Activated T-cell treated with anti-CD3 and anti-CD28 coated beads for 4 hours (primary cell): ENCODE data around the gene FASLG.

Experiments used
- DNase-seq: peaks from one replicate; pipeline ENCODE4 v3.0.0-alpha.2; 2020

Gene FASLG

DNA sequence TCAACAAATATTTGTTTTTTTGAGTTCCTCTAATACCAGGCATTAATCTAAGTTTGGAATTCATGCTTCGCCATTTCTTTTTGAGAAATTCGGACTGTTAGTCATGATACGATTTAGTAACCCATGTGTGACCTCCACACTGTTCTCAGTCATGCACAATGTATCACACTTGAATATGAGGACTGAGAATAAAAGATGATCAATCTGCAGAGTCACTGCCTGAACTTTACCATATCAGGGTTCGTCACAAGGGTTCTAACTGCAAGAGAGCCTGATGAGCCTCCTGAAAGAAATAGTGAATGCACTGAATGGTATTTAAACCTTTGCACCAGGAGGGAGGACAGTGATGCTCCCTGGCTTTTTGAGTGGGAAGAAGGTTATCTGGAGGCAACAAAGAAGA, 10.9 kb upstream of the FASLG start:
- DNase-seq, result no peak

DNA sequence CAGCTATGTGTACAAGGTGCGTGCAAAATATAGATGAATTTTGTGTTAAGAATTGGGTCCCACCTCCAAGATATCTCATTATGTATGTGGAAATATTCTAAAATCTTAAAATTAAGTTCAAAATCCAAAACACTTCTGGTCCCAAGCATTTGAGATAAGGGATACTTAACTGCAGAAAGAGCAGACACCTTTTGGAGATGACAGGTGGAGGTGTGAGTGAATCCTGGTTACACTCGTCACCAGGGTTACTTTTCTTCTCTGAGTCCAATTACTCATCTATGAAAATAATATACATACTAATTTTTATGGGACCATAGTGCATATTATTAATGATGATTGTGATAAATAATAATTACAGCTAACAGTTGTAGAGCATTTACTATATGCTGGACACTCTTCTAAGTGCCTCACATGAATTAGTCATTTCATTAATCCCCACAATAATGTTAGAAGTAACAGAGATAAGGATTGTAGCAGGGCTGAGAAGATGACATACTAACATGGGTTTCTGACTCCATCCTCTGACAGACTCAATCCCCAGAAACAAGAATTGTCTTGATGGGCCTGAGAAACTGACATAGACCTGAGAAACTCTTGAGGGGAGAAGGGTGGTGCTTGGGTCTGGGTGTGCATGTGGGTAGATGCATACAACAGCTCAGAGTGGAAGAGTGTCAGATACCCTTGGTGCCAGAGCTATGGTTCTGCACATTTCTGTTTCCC, 8.3 kb upstream of the FASLG start:
- DNase-seq, result no peak

DNA sequence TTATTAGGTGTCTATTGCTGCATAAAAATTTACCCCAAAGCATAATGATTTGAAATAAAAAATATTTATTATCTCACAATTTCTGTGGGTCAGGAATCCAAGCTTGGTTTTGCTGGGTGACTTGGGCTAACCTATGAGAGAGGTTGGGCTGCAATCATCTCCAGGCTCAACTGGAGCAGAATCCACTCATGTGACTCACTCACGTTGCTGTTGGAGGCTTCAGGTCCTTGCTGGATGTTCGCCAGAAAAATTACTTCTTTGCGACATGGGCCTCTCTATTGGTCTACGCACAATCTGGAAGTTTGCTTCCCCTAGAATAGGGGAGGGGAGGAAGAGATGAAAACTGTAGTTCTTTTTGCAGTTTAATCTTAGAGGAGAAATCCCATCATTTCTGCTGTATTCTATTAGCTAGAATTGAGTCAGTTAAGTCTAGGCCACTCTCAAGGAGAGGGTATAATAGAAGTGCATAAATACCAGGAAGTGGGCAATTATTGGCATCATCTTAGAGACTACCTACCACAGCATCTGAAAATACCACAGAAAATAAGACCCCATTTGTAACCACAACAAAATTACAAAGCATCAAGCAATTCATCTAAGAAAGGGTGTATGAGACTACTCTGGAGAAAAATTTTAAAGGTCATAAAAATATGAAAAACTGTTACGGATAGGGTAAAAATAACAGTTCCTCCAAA, 5.7 kb upstream of the FASLG start:
- DNase-seq, result no peak

DNA sequence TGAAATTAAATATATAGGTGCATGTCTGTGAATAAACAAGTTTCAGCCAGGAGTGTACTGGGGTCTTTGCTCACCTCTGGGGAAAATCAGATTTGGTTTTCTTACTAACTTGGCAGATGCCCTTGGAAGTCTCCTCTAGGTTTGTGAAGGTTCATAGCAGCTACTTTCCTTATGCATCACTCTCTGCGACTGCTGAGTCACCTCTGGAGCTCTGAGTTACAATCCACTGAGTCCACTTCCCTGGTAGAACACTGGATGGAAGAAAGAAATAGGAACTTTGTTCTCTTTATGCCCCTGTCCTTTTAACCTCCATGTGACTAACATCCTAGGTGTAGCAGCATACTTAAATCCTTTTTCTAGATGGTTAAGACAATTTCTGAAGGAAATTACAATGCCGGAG, 4.4 kb upstream of the FASLG start:
- no peak for DNase-seq

DNA sequence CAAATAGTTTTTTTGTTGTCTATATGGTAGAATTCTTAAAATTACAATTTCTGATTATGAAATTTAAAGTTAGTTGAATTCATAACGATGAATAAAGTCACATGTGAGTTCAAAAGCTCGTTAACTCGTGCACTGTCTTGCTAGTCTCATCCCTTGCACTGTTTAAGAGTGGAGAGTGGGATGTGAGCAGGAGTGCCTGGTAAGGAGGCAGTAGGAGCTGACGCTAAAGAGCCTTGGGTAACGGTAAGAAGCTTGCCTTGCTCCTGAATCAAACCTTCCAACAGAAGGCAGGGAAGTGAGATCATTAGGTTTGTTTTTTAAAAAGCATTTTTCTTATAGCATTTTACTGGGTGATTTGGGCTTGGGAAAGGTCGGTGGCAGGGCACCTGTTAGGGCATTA, 2.3 kb upstream of the FASLG start:
- DNase-seq, result no peak

DNA sequence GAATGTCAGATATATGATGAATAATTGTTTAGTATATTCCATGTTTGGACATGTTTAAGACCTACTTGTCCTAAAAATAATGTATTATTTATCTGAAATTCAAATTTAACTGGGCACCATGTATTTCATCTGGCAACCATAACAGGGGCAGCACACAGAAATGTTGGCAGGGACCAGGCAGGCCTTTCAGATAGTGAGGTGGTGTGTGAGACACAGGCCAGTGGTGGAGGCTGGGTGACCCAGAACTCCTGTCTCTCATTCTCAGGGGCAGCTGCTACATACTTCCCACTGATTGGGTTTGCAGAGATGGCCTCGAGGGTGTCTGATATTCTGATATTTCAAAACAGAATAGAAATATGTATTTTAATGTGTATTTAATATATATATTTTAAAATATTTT, 1.3 kb upstream of the FASLG start:
- DNase-seq, result no peak

DNA sequence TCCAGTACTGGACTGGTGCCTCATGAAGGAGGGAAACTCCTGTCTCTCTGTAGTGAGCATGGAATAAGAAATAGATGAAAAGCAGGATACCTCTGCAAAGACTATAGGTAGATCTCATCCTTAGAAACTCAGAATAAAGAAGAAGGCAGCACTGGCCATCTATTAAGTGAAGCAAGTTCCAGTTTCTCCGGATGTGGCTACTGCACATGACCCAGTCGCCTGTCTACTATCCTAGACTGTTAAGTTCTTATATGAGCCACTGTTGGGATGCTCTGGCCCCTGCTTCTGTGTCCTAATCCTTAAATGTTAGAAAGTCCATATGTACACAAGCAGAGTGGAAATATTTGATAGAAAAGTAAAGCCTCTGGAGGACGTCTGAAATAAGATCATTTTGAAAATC, 2.2 kb downstream of the FASLG start:
- DNase-seq, result no peak

DNA sequence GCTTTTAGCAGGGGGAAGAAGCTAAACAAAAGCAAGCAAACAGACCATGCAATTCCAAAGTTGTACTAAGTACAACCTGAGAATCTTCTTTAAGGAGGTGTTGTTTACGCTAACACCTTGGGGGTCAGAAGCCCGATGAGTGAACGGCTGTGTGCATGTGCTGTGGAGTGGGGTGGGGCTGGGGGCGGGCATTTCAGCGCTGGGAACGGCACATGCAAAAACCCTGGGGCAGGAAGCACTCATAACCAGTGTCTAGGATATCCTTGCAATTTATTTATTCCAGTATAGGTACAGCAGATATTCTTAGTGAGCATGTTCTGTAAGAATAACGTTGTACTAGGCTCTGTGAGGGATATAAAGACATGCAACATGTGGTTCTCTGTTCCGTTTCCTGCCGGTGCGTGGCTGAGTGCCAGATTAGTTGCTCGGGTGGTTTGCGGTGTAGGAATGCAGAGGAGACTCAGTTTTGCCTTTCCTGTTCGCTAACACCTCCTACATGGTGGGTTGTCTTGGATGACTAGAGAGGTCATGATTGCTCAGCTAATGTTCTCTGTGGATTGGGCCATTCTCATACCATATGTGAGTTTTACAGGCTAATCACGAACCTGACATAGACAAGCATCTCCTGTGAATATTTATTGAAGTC, 3.7 kb downstream of the FASLG start:
- DNase-seq, result peak; percentile 81

DNA sequence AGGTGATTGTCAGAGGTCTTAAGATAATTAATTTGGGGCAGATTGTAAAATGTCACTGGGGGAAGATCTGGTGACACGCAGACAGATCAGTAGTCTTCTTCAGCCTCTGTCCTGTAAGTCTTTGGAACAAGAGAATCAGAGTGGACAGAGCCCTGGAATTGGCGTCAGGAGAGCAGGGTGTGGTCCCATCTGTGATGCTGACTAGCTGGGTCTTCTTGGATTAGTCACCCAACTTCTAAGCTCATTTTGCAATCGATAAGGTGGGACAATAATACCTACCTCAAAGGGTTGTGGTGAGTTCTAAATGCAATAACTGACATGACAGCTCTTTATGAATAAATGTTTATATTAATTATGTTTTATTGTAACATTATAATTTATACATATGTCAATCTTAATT, 4.8 kb downstream of the FASLG start:
- no peak for DNase-seq

DNA sequence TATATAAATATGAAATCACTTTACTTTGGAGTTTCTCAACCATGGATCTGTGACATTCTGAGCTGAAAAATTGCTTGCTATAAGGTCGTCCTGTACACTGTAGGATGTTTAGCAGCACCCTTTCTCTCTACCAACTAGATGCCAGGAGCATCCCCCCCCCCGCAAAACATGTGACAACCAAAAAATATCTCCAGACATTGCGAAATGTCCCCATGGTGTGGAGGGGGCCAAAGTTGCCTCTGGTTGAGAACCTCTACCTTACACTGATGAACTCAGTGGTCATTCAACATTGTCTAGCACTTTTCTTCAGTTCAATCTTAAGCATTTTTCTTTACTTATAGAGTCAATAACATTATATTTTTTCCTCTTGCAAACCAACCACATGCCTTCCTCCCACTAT, 9.2 kb downstream of the FASLG start:
- DNase-seq, result no peak

DNA sequence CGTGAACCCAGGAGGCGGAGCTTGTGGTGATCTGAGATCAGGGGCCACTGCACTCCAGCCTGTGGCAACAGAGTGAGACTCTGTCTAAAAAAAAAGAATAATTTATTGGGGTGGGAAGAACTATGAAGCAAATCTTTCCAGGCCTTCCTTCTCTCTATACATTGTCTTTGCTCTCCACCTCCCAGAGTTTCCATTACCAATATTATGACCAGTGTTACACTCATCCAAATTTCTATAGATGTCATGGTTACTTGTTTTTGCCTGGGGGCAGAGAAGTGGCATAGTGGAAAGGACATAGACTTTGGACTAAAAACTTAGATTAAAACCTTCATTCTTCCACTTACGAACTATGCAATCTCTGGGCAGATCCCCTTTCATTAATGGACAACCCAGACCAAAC, 10.1 kb downstream of the FASLG start:
- no peak for DNase-seq

DNA sequence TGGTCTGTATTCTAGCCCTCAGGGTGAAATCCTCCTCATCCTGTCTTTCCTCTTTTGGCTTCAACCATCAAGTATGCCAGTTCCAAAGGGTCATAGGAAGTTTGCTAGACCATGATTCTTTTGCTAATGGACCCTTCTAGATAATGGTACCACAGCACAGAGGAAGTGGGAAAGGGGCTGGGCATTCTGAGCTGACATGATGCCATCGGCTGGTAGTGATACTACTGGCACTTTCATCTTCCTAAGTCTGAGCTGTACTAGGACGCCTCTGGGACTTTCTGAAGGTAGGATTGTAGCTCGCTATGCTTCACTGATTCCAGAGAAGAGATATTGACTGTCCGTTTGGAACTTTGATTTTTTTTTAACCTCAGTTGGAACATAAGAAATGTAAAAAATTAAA, 11.4 kb downstream of the FASLG start:
- no peak for DNase-seq

DNA sequence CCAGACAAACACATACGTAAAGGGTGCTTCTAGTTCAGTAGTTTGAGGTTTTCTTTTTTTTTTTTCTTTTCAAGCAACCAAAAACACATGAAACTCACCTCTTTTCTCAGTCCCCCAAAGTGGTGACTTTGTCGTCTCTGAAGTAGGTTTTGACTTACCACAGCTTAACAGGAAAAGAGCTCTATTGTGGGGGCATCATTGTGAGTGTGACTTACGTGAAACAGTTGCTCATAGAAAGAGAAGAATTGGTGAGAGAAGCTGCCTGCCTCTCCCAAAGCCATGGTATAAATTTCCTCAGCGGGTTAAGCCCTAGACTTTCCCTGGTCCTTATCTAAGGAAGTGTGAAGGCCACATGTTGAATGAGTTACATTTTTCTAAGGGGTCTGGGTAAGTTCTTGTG, 11.9 kb downstream of the FASLG start:
- DNase-seq, result no peak

DNA sequence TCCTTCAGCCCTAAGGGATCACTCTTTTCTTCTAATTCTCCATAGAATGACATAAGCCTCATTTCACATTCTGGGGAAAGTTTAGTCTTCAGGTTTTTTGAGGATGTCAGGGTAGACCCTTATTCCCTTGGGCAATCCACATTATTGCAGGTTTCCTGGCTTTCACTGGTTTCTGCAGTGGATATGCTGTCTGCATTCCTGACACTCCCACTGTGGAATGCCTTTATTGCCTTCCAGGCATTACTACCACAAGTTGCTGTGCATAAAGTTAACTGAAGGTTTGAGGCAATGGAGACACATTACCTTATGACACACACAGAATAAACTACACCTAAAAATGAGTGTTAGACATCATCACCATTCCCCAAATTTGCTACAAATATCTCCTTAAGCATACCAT, 12.7 kb downstream of the FASLG start:
- DNase-seq, result no peak

DNA sequence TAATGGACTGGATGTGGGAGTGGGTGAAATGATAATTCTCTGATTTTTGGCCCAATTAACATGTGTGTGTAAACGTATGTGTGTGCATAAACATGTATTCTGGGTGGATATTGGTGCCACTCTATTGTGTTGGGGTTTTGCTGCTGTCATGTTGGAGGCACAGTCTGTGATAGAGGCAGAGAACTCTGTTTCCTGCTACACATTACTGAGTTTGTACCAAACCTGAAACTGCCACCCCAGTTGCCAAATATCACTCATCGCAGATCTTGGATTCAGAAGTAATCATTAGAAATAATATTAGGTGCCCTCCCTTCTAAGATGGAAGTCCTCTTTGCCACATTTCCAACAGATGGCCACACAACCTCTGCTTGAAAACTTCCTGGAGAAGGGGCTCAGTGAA, 13.8 kb downstream of the FASLG start:
- no peak for DNase-seq

DNA sequence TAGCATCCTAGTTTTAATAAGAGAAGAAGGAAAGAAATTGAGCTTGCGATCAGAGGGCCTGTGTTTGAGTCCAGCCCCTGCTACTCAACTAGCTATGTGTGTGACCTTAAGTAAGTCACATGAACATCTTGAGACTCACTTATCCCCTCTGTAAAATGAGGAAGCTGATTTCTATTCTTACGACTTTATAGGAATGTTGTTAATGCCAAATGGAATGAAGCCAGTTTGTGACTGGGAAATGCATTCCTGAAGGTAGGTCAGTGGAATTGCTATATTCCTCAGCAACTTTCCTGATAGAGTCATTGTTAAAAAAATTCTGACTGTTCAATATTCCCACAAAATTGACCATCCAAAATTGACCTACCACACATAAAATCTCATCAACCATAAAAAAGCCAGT, 14.9 kb downstream of the FASLG start:
- no peak for DNase-seq

DNA sequence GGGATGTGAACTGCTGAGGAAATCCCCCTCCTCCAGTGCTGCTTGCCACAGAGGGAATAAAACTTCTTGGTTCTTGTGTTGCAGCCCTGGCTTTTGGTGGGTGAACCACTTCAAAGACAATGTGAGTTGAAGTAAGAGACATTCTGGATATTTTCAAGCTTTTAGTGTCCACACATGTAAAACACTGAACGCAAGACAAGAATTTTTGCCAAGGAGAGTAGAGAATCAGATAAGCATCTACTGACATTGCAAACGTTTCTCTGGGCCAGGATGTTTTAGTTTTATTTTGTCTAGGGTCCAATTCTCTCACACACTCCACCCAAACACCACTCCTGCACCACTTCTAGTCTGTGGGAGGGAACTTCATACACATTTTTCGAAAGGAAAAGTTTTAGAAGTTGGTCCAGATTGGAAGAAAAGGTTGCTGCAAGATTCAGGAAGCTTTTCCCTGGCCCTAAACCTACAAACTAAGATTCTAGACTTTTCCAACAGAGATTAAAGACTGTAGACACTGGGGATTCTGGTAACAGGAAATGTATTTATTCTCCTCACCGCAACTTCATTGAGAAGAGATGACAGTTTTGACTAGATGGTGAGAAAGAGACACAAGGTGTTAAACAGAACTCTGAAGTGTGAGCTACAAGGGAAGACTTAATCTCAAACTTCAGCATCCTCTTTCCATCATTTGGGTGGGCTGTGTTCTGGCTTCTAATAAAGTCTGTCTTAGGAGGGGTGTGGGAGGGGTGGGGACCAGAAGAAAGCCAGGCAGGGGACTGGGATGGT, 16.1 kb downstream of the FASLG start:
- DNase-seq, result no peak

DNA sequence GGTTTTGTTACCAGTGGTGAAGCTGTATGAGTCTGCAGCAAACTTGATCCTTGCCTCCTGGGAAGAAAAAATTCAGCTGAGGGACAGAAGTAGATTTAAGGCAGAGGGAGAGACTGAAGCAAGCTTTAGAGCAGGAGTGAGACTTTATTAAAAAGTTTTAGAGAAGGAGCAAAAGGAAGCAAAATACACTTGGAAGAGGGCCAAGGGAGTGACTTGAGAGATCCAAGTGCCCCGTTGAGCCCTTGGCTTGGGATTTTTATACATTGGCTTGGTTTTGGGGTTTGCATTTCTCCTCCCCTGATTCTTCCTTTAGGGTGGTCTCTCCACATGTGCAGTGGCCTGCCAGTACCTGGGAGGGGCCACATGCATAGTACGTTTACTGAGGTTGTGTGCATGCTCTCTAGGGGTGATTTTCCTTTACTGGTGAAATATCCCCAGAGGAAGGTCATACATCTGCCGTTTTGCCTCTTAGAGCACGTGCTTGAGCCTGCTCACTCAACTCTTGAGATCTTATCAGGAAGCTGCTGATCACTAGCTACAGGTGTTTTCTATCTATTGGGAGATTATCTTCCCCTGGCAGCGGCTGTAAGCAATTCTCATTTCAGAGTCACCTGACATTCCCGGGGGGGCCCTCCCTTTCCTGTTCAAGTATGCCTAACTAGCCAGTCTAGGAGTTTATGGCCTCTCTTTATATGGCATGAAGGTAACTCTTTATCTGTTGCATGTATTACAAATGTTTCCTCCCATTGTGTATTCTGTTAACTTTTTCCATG, 20.3 kb downstream of the FASLG start:
- no peak for DNase-seq

DNA sequence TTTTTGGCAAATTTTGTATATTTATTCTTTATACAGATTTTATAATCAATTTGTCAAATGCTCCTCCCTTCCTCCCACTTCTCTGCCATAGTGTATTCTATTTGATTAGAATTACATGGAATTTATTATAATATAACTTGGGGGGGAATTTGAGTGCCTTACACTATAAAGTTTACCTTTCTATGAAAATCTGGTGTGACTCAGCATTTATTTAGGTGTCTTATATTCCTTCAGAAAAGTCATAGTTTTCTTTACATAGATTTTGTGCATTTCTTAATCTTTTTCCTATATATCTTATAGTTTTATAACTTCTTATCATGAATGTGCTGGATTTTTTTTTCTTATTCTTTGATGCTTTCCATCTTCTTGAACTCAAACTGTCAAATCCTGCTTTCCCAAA, 21.3 kb downstream of the FASLG start:
- no peak for DNase-seq

DNA sequence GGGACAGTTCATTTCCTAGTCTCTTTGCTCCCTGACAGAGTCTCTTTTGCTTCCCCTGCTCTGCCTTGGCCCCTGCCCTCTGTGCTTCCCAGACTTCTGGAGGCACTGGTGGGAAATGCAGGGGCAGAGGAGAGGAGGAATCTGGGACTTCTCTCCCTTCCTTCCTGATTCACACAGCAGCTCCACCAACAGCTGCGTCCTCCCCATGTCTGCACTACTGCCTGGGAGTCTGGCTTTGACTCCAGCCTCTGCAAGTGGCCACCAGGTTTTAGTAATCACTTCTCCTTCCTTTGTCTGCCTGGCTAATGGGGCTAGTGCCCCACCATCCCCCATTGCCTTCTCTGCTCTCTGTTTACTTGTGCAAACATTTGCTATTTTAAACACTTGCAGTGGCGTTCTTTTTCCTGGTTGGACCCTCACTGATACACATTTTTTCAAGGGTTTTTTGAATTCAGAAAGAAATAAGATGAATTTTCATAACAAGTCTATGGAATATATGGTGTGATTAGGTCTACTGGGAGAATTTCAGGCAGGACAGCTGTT, 21.9 kb downstream of the FASLG start:
- no peak for DNase-seq

DNA sequence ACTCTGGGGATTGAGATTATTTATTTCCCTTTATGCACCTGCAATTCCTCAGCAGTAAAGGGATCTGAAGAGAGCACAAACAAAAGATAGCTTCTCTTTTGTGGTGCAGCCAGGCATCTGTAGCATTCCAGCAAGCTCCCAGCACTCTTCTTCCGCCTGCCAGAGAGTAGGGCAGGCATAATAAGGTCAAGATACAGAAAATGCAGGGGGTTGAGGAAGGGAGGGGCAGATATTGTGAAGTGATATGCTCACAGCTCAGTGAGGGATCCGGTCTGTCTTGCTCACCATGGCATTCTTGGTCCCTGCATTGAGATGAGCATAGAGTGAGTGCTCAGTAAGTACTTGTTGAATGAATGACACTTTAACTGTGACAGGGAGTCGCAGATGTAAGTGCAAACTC, 23.9 kb downstream of the FASLG start:
- DNase-seq, result no peak

DNA sequence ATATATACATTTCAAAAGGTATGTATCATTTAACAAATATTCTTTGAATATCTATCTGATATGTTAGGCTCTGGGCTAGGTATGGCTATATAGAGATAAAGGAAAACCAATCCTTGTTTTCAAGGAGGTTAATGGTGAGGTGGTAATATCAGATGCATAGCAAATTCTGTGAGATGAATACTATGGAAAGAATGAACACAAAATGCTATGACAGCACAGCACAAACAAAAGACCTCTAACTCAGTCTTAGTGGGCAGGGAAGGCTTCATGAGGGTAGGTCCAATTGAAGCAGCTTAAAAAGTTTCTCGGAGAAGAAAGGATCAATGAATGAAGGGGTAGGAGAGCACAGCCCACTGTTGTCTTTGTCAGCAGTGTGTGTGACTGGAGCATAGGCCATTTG, 27.2 kb downstream of the FASLG start:
- DNase-seq, result no peak
